Loucy (cell line): ENCODE results near the gene NR1H3.

Source experiments
- CTCF ChIP-seq: fragments of 200-600 bp; sonication (generic); conservative IDR thresholded peaks from 2 replicates; pipeline ENCODE4 v1.5.1; 2014; ENCODE audit warnings: mild to moderate bottlenecking, antibody characterized with exemption, low read length
- EZH2phosphoT487 ChIP-seq: fragments of 200-600 bp; IDR thresholded peaks from 2 replicates; pipeline ENCODE4 v1.6.1; 2018; ENCODE audit warnings: antibody characterized with exemption, mild to moderate bottlenecking, moderate library complexity, borderline replicate concordance

- TF ChIP-seq CTCF (no peak), EZH2phosphoT487 (no peak)
Observed at GRCh38 chr11:47285969-47286770, 28.4 kb downstream of the NR1H3 start.
